HCT116 (cell line): ENCODE measurements around the gene EPHA1. TPM values are rescaled to one million over a fixed set of nuclear protein-coding genes. Genes with fewer than 3 reads are reported as not detected.

Experiments
- ATAC-seq: fragments of 200-7000 bp; cut with Tn5 transposase; 2 replicates; pipeline ENCODE4 v1.9.1; 2020; ENCODE audit warnings: mild to moderate bottlenecking, moderate library complexity
- BruUV-seq: library from RNA; stranded (reverse); fragments of 400-500 nt; replicated peaks from 2 replicates; lab custom pipeline; 2021; lab: Mats Ljungman, UMichigan
- CTCF ChIA-PET: fragments of 300-600 bp; sonication (Branson Sonifier 250); formaldehyde crosslinking; loops from one replicate; lab custom pipeline; 2021; ENCODE audit warnings: antibody characterized with exemption; lab: Charles Lee
- POLR2A ChIA-PET: fragments of 300-600, 350-600 bp; sonication (Branson Sonifier 250); formaldehyde crosslinking; loops from one replicate; lab custom pipeline; 2021; ENCODE audit warnings: antibody characterized with exemption; lab: Charles Lee
- RAD21 ChIA-PET, 2 experiments: fragments of 300-600 bp; sonication (Branson Sonifier 250); formaldehyde crosslinking; loops; one replicate each; lab custom pipeline; 2023; ENCODE audit warnings: low total read pairs in 2 of 2; ENCODE audit not compliant: uncharacterized antibody in 2 of 2, unreplicated experiment in 2 of 2, low non-redundant PET in 1 of 2; lab: Charles Lee
- DNase-seq: peaks from one replicate; pipeline ENCODE4 v3.0.0-alpha.2; 2010; ENCODE audit warnings: low read depth, low spot score
- H2AFZ ChIP-seq: fragments of 200-600 bp; shearing (Covaris generic), sonication (generic); 2 replicates; pipeline ENCODE4 v1.6.1; 2017; ENCODE audit warnings: low read depth, mixed run types, mixed read lengths, antibody characterized with exemption, low read length; ENCODE audit not compliant: poor library complexity, severe bottlenecking
- H3K27ac ChIP-seq: 2 replicates; pipeline ENCODE4 v1.5.1; 2012; ENCODE audit warnings: low read depth, low read length
- H3K27me3 ChIP-seq: fragments of 200-600 bp; sonication (generic); 2 replicates; pipeline ENCODE4 v1.6.1; 2016; ENCODE audit warnings: mixed run types, low read length, mixed read lengths; ENCODE audit not compliant: insufficient read depth
- H3K36me3 ChIP-seq, 2 experiments: fragments of 200-500 bp in 1 of 2; fragments of 200-600 bp in 1 of 2; sonication (Bioruptor generic) in 1 of 2; sonication (generic) in 1 of 2; 2 replicates each; pipeline versions ENCODE4 v1.5.1 to v1.6.1; 2014 to 2016; ENCODE audit warnings: low read length in 2 of 2, inconsistent platforms in 1 of 2, mixed read lengths in 1 of 2, mixed run types in 1 of 2; ENCODE audit not compliant: insufficient read depth in 2 of 2, control insufficient read depth in 1 of 2
- H3K4me1 ChIP-seq, 2 experiments: fragments of 200-600 bp in 1 of 2; sonication (generic) in 1 of 2; 2 replicates each; pipeline versions ENCODE4 v1.5.1 to v1.6.1; 2012 to 2017; ENCODE audit warnings: low read length in 2 of 2, inconsistent platforms in 1 of 2, mild to moderate bottlenecking in 1 of 2, mixed read lengths in 1 of 2, mixed run types in 1 of 2, moderate library complexity in 1 of 2; ENCODE audit not compliant: insufficient read depth in 2 of 2, control insufficient read depth in 1 of 2
- H3K4me2 ChIP-seq: fragments of 200-600 bp; sonication (generic); 2 replicates; pipeline ENCODE4 v1.6.1; 2017; ENCODE audit warnings: mixed run types, low read length, mixed read lengths
- H3K4me3 ChIP-seq, 2 experiments: fragments of 200-600 bp in 1 of 2; sonication (generic) in 1 of 2; replicated peaks in 1 of 2; 2 replicates each; pipeline ENCODE4 v1.5.1; 2011 to 2016; ENCODE audit warnings: low read length in 2 of 2, control low read depth in 1 of 2, low read depth in 1 of 2, mild to moderate bottlenecking in 1 of 2, mixed read lengths in 1 of 2, mixed run types in 1 of 2
- H3K79me2 ChIP-seq: fragments of 200-600 bp; sonication (generic); 2 replicates; pipeline ENCODE4 v1.6.1; 2017; ENCODE audit warnings: mild to moderate bottlenecking, mixed run types, low read length, moderate library complexity, mixed read lengths; ENCODE audit not compliant: insufficient read depth
- H3K9ac ChIP-seq: fragments of 200-600 bp; sonication (generic); 2 replicates; pipeline ENCODE4 v1.6.1; 2016; ENCODE audit warnings: low read length, mixed read lengths
- H3K9me2 ChIP-seq: fragments of 200-600 bp; sonication (generic), shearing (Covaris generic); 2 replicates; pipeline ENCODE4 v1.6.1; 2017; ENCODE audit warnings: mixed run types, mild to moderate bottlenecking, moderate library complexity; ENCODE audit not compliant: insufficient read depth
- H3K9me3 ChIP-seq, 2 experiments: fragments of 200-500 bp in 1 of 2; fragments of 200-600 bp in 1 of 2; sonication (Bioruptor generic) in 1 of 2; sonication (generic) in 1 of 2; 2 replicates each; pipeline ENCODE4 v1.6.1; 2014 to 2017; ENCODE audit warnings: low read length in 2 of 2, mixed read lengths in 2 of 2, inconsistent platforms in 1 of 2, low read depth in 1 of 2, mild to moderate bottlenecking in 1 of 2, mixed run types in 1 of 2, moderate library complexity in 1 of 2; ENCODE audit not compliant: control insufficient read depth in 1 of 2, insufficient read depth in 1 of 2
- H4K20me1 ChIP-seq: fragments of 200-600 bp; sonication (generic), shearing (Covaris generic); 2 replicates; pipeline ENCODE4 v1.6.1; 2017; ENCODE audit warnings: mixed run types, mild to moderate bottlenecking, moderate library complexity; ENCODE audit not compliant: insufficient read depth
- CBX3 ChIP-seq: IDR thresholded peaks from 2 replicates; pipeline ENCODE4 v1.6.1; 2012; ENCODE audit warnings: low read depth
- EGR1 ChIP-seq: IDR thresholded peaks from 2 replicates; pipeline ENCODE4 v1.6.1; 2012; ENCODE audit warnings: low read depth
- ELF1 ChIP-seq: IDR thresholded peaks from 2 replicates; pipeline ENCODE4 v1.6.1; 2012; ENCODE audit warnings: low read depth, borderline replicate concordance
- EZH2 ChIP-seq: fragments of 200-600 bp; sonication (generic); IDR thresholded peaks from 2 replicates; pipeline ENCODE4 v1.6.1; 2017; ENCODE audit warnings: antibody characterized with exemption, mixed run types
- EZH2phosphoT487 ChIP-seq: fragments of 200-600 bp; IDR thresholded peaks from 2 replicates; pipeline ENCODE4 v1.6.1; 2018; ENCODE audit warnings: antibody characterized with exemption, borderline replicate concordance
- FOSL1 ChIP-seq: IDR thresholded peaks from 2 replicates; pipeline ENCODE4 v1.6.1; 2012; ENCODE audit warnings: low read depth
- JUND ChIP-seq: IDR thresholded peaks from 2 replicates; pipeline ENCODE4 v1.6.1; 2012
- POLR2A ChIP-seq: IDR thresholded peaks from 2 replicates; pipeline ENCODE4 v1.7.0; 2011; ENCODE audit warnings: borderline replicate concordance; ENCODE audit not compliant: insufficient read depth, insufficient read length; ENCODE audit errors: extremely low read depth
- POLR2AphosphoS5 ChIP-seq: IDR thresholded peaks from 2 replicates; pipeline ENCODE4 v1.6.1; 2011; ENCODE audit warnings: mild to moderate bottlenecking, low read depth, low read length, moderate library complexity
- RAD21 ChIP-seq: IDR thresholded peaks from 2 replicates; pipeline ENCODE4 v1.6.1; 2012; ENCODE audit warnings: low read depth, mild to moderate bottlenecking
- SIN3A ChIP-seq: IDR thresholded peaks from 2 replicates; pipeline ENCODE4 v1.6.1; 2012; ENCODE audit warnings: low read depth
- SRF ChIP-seq: IDR thresholded peaks from 2 replicates; pipeline ENCODE4 v1.6.1; 2012; ENCODE audit warnings: low read depth
- TCF7L2 ChIP-seq: IDR thresholded peaks from 2 replicates; pipeline ENCODE4 v1.7.0; 2011; ENCODE audit warnings: borderline replicate concordance, inconsistent platforms; ENCODE audit not compliant: insufficient read depth, insufficient read length; ENCODE audit errors: extremely low read depth
- YY1 ChIP-seq: IDR thresholded peaks from 2 replicates; pipeline ENCODE4 v1.6.1; 2011; ENCODE audit warnings: low read length, low read depth, moderate library complexity, mild to moderate bottlenecking; ENCODE audit not compliant: insufficient replicate concordance; ENCODE audit errors: extremely low read depth
- ZNF274 ChIP-seq: fragments of 200-500 bp; sonication (Bioruptor generic); IDR thresholded peaks from 2 replicates; pipeline ENCODE4 v1.6.1; 2014; ENCODE audit warnings: mild to moderate bottlenecking, low read depth, low read length, inconsistent platforms
- intact Hi-C: fragments of 100-400 bp; cut with micrococcal nuclease; formaldehyde crosslinking; loops from 2 replicates; pipeline ENCODE4 v1.10.0; 2022
- total RNA-seq: library from RNA; stranded (reverse); gene quantifications from one replicate; pipeline ENCODE4 v1.2.1, GENCODE V29; 2021; ENCODE audit not compliant: unreplicated experiment
- TF ChIP-seq, protein P1 (sequence below): IDR thresholded peaks from 2 replicates; pipeline ENCODE4 v1.6.1; 2012
- TF ChIP-seq, protein P2 (sequence below): IDR thresholded peaks from 2 replicates; pipeline ENCODE4 v1.6.1; 2012; ENCODE audit warnings: low read depth
- TF ChIP-seq, protein P3 (sequence below): IDR thresholded peaks from 2 replicates; pipeline ENCODE4 v1.6.1; 2011; ENCODE audit warnings: mild to moderate bottlenecking, low read length, moderate library complexity; ENCODE audit not compliant: insufficient replicate concordance; ENCODE audit errors: extremely low read depth

The EPHA1 gene
- total RNA-seq, 1 experiment from 2014 or later = 29.9 TPM

DNA sequence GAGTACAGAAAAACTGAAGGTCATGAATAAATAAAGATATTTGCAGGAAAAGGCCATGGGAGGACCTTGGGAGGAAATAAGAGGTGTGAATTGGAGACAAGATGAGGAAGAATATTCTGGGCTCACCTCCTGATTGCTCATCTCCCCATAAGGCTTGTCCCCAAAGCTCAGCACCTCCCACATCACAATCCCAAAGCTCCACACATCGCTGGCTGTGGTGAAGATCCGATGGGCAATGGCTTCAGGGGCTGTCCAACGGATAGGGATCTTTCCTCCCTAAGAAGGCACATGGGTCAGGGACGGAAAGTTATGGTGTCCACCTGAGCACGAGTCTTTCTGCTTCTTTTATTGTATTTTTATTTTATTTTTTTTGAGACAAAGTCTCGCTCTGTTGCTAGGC lies 14.6 kb downstream of the EPHA1 start:
- no peak overlapping the region for H3K4me2 ChIP-seq
- no TSS peak for BruUV-seq
- no peak overlapping the region for H3K9ac ChIP-seq
- no peaks in the 10 kb centered on the region for H3K27me3 ChIP-seq
- H3K4me3 ChIP-seq = no peak overlapping the region
- ATAC-seq (no peak), DNase-seq (no peak)
- H3K36me3 ChIP-seq = peaks cover 15 to 22% of the 10 kb centered on the region in 2 experiments; a peak in 3 of 4 replicates
- no peaks in the 10 kb centered on the region for H3K4me1 ChIP-seq
- H4K20me1 ChIP-seq = no peaks in the 10 kb centered on the region
- ChIA-PET RAD21 (no interaction called here), POLR2A (no interaction called here), CTCF (no interaction called here)
- peaks cover 4% of the 10 kb centered on the region; the same call in 1 of the 2 replicates for H3K79me2 ChIP-seq
- H3K9me2 ChIP-seq = no peaks in the 10 kb centered on the region
- no peak overlapping the region for H3K27ac ChIP-seq
- TF ChIP-seq RAD21 (no peak), POLR2AphosphoS5 (no peak), JUND (no peak), CBX3 (no peak), FOSL1 (no peak), EZH2phosphoT487 (no peak), YY1 (no peak), TCF7L2 (no peak), POLR2A (no peak), SRF (no peak), ZNF274 (no peak), EGR1 (no peak), EZH2 (no peak), SIN3A (no peak), ELF1 (no peak)
- TF ChIP-seq, protein P1, sequence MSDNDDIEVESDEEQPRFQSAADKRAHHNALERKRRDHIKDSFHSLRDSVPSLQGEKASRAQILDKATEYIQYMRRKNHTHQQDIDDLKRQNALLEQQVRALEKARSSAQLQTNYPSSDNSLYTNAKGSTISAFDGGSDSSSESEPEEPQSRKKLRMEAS = no peak
- TF ChIP-seq, protein P2, sequence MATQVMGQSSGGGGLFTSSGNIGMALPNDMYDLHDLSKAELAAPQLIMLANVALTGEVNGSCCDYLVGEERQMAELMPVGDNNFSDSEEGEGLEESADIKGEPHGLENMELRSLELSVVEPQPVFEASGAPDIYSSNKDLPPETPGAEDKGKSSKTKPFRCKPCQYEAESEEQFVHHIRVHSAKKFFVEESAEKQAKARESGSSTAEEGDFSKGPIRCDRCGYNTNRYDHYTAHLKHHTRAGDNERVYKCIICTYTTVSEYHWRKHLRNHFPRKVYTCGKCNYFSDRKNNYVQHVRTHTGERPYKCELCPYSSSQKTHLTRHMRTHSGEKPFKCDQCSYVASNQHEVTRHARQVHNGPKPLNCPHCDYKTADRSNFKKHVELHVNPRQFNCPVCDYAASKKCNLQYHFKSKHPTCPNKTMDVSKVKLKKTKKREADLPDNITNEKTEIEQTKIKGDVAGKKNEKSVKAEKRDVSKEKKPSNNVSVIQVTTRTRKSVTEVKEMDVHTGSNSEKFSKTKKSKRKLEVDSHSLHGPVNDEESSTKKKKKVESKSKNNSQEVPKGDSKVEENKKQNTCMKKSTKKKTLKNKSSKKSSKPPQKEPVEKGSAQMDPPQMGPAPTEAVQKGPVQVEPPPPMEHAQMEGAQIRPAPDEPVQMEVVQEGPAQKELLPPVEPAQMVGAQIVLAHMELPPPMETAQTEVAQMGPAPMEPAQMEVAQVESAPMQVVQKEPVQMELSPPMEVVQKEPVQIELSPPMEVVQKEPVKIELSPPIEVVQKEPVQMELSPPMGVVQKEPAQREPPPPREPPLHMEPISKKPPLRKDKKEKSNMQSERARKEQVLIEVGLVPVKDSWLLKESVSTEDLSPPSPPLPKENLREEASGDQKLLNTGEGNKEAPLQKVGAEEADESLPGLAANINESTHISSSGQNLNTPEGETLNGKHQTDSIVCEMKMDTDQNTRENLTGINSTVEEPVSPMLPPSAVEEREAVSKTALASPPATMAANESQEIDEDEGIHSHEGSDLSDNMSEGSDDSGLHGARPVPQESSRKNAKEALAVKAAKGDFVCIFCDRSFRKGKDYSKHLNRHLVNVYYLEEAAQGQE = no peak
- TF ChIP-seq, protein P3, sequence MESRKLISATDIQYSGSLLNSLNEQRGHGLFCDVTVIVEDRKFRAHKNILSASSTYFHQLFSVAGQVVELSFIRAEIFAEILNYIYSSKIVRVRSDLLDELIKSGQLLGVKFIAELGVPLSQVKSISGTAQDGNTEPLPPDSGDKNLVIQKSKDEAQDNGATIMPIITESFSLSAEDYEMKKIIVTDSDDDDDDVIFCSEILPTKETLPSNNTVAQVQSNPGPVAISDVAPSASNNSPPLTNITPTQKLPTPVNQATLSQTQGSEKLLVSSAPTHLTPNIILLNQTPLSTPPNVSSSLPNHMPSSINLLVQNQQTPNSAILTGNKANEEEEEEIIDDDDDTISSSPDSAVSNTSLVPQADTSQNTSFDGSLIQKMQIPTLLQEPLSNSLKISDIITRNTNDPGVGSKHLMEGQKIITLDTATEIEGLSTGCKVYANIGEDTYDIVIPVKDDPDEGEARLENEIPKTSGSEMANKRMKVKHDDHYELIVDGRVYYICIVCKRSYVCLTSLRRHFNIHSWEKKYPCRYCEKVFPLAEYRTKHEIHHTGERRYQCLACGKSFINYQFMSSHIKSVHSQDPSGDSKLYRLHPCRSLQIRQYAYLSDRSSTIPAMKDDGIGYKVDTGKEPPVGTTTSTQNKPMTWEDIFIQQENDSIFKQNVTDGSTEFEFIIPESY = no peak
- no peaks in the 10 kb centered on the region for H3K9me3 ChIP-seq
- no peak overlapping the region for H2AFZ ChIP-seq
- intact Hi-C loops = no loop called here
